Motor neuron (in vitro differentiated cells): ENCODE results near the gene APAF1. TPM values are rescaled to one million over a fixed set of nuclear protein-coding genes. Genes with fewer than 3 reads are reported as not detected.
"Not testable (repeated sequence)": the region's sequence is repeated elsewhere in the genome, so short reads cannot be mapped to it uniquely, and the experiment has no call there.

Experiments
- ATAC-seq, 8 experiments: fragments of 200-7000 bp; cut with Tn5 transposase; replicated peaks in 6 of 8; 2 replicates each; pipeline ENCODE4 v1.8.0; 2021; ENCODE audit warnings: mild to moderate bottlenecking in 8 of 8, moderate library complexity in 8 of 8
- H3K27ac ChIP-seq, 2 donors: fragments of 250-450 bp; sonication (Bioruptor Pico); 2 replicates each; pipeline ENCODE4 v1.9.0; 2021; ENCODE audit warnings: antibody characterized with exemption in 2 of 2, mild to moderate bottlenecking in 2 of 2, moderate library complexity in 1 of 2
- H3K4me1 ChIP-seq, 2 donors: fragments of 250-450 bp; sonication (Bioruptor Pico); replicated peaks in 1 of 2; 2 replicates each; pipeline ENCODE4 v1.6.1; 2021; ENCODE audit warnings: antibody characterized with exemption in 2 of 2, mild to moderate bottlenecking in 2 of 2, moderate library complexity in 1 of 2
- H3K4me3 ChIP-seq, 5 donors: fragments of 250-450 bp; sonication (Bioruptor Pico); 2 replicates each; pipeline ENCODE4 v1.9.0; 2021; ENCODE audit warnings: antibody characterized with exemption in 5 of 5, mild to moderate bottlenecking in 5 of 5, moderate library complexity in 4 of 5
- WGBS, 10 experiments: fragments of 450-650 bp; shearing (Covaris generic); methylation state at CpG; one replicate each; pipeline ENCODE4 v1.0.0; 2022; 5-methylcytosine and 5-hydroxymethylcytosine counted together
- in situ Hi-C, 9 experiments: fragments of 400-800 bp; cut with MboI; loops; one replicate each; pipeline ENCODE4 v1.15.0; 2021; ENCODE audit warnings: low sequenced_read_pairs in 9 of 9, low pct_unique_long_range_greater_than_20kb in 2 of 9; ENCODE audit not compliant: unreplicated experiment in 9 of 9
- total RNA-seq, 8 experiments: library from RNA; unstranded; fragments of 300-600 nt; gene quantifications; 2 replicates each; pipeline versions ENCODE4 v1.2.3 to v1.2.4, GENCODE V29; 2022

APAF1 gene
- total RNA-seq, 8 experiments from 2014 or later: 6.0 to 25.8 (median 22.9) TPM

- not testable (repeated sequence) for H3K4me3 ChIP-seq
Observed at GRCh38 chr12:98642801-98643200, 2.3 kb upstream of the APAF1 start.

GRCh38 chr12:98644433-98644711, 718 bp upstream of the APAF1 start:
- WGBS, 10 experiments: 0 to 20% methylated on average over 2 to 3 of the region's 20 CpGs; no CpG with 5 or more reads in 8 of the 10 experiments
- peaks cover 3 to 5% of the 10 kb centered on the region in 2 donors for H3K4me1 ChIP-seq
- ATAC-seq: peak; percentile 13 to 48 (median 29)
- peak overlapping the region; percentile 69 to 90 (median 75) for H3K4me3 ChIP-seq
- peak overlapping the region; percentile 73 to 86 for H3K27ac ChIP-seq
- in situ Hi-C loops: no loop called here

More at GRCh38 chr12:98642801-98643200, 2.3 kb upstream of the APAF1 start:
- ATAC-seq, in situ Hi-C loops, H3K27ac ChIP-seq, H3K4me1 ChIP-seq: not testable (repeated sequence)
- 0 to 100% (median 89%) methylated on average over 1 to 5 of the region's 5 CpGs; no CpG with 5 or more reads in 2 of the 10 experiments for WGBS, 10 experiments

GRCh38 chr12:98645572-98646067, 530 bp downstream of the APAF1 start:
- in situ Hi-C loops: no loop called here
- Histone ChIP-seq H3K4me3 (peak overlapping the region; percentile 69 to 90 (median 75)), H3K27ac (peak overlapping the region; percentile 61 to 86), H3K4me1 (peaks cover 3 to 5% of the 10 kb centered on the region in 2 donors)
- peak in 3 of 8 experiments; percentile 0 to 2 (median 1) for ATAC-seq
- 0 to 11% (median 4%) methylated on average over 1 to 8 of the region's 24 CpGs; no CpG with 5 or more reads in 2 of the 10 experiments for WGBS, 10 experiments

GRCh38 chr12:98646294-98647090, 1.4 kb downstream of the APAF1 start:
- peaks cover 3 to 5% of the 10 kb centered on the region in 2 donors for H3K4me1 ChIP-seq
- H3K27ac ChIP-seq: no peak overlapping the region
- peak overlapping the region; percentile 69 to 90 (median 75) for H3K4me3 ChIP-seq
- no peak for ATAC-seq
- in situ Hi-C loops: no loop called here
- WGBS, 10 experiments: 1 to 32% (median 10%) methylated on average over 3 to 8 of the region's 8 CpGs; no CpG with 5 or more reads in 1 of the 10 experiments

DNA sequence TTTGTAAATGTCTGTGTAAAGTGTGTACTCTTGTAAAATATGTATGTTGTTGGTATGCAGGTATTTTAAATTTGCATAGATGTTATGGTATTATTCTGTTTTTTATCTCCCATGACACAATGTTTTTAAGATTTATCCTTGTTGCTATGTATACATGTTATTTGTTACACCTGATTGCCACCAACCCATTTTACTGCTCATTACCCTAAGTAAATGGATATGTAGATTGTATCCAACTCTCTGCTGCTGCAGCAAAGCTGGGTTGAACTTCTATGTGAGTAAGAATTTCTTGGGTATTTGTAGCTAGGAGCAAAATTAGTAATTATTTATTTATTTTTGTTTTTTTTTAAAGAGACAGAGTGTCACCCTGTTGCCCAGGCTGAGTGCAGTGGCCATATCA, 6.2 kb downstream of the APAF1 start:
- Histone ChIP-seq H3K4me3 (no peak overlapping the region), H3K4me1 (peaks cover 3 to 5% of the 10 kb centered on the region in 2 donors), H3K27ac (no peak overlapping the region)
- in situ Hi-C loops: no loop called here
- ATAC-seq: peak in 3 of 8 experiments; percentile 80 to 91 (median 85)

DNA sequence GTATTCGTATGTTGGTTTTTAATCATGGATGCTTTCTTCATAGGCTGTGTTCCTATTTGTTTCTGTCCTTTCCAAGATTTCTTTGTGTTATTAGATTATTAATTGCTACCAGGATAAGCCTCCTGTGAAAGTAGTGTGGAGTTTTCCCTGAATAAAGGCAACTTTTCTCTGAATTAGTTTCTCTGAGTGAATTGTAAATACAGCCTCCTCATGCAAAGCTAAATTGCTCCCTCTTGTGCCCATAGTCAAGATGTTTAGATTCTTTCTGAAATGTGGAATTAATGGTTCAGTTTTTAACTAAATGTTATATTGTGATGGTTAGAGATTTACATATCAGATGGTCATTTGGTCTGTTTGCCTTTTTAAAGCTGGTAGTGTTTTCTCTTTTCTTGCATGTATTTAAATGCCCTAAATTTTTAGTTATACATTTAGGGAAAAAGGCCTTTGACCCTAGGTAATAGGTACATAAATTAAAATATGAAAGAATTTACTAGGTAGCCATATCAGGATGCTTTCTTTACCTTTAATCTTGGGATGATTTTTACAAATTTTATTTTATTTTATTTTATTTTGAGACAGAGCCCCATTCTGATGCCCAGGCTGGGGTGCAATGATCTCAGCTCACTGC, 8.9 kb downstream of the APAF1 start:
- in situ Hi-C loops: no loop called here
- Histone ChIP-seq H3K4me3 (no peak overlapping the region), H3K27ac (no peak overlapping the region), H3K4me1 (no peaks in the 10 kb centered on the region)
- 80 to 100% (median 95%) methylated on average over 1 of the region's 1 CpG; no CpG with 5 or more reads in 4 of the 10 experiments for WGBS, 10 experiments
- ATAC-seq: peak in 3 of 8 experiments; percentile 5 to 61 (median 36)

DNA sequence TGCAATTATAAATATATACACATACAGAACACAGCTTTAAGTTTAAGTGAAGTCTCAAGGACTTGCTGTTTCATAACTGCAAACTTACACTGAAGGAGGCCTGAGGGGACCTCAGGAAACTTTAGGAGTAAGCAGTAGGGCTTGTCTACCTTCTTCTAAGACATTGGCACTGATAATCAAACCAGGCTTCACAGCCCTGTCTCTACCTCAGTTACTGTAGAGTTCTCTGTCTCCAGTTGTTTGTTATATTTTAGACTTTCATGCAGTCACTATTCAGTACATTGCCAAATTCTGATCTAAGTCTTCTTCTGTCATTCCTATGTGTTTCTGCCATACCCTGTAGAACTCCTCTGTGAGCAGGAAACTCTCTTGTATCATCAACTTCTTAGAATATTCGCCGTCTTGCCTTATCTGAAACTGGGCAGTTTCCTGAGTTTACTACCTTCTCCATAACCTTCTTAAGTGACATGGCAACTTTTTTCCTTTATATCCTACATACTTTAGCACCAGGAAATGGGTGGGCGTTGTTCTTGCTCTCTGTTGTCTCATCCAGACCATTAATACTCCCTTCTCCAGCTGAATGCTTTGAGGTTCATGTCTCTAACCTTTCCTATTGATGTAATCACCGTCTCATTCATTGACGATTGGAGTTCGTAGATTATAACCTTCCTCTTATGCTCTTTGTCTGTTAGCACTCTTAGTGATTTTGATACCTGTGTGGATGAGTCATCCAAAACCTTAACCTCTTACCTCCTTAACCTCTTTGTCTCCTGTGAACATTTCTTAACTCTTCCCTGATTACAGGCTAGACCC, 11.4 kb downstream of the APAF1 start:
- in situ Hi-C loops: no loop called here
- peak in 1 of 8 experiments; percentile 54 for ATAC-seq
- H3K27ac ChIP-seq: no peak overlapping the region

GRCh38 chr12:98660521-98660920, 15.4 kb downstream of the APAF1 start:
- no peak for ATAC-seq
- no peaks in the 10 kb centered on the region for H3K4me1 ChIP-seq
- H3K4me3 ChIP-seq: no peak overlapping the region
- no peak overlapping the region for H3K27ac ChIP-seq
- in situ Hi-C loops: no loop called here

More for the DNA sequence above, 11.4 kb downstream of the APAF1 start:
- H3K4me3 ChIP-seq: no peak overlapping the region
- H3K4me1 ChIP-seq: no peaks in the 10 kb centered on the region
- 88 to 100% (median 96%) methylated on average over 2 to 6 of the region's 6 CpGs for WGBS, 10 experiments

DNA sequence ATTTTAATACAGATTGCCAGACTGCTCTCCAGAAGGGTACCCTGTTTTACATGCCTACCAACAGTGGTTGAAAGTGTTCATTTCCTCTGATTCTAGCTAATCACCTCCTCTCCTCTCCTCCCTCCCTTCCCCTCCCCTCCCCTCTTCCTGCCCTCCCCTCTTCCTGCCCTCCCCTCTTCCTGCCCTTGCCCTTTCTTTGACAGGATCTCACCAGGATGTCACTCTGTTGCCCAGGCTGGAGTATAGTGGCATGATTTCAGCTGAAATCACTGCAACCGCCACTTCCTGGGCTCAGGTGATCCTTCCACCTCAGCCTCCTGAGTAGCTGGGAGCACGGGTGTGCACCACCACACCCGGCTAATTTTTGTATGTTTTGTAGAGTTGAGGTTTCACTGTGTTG, 24.7 kb downstream of the APAF1 start:
- 100% methylated on average over 2 of the region's 3 CpGs; no CpG with 5 or more reads in 9 of the 10 experiments for WGBS, 10 experiments
- Histone ChIP-seq H3K27ac (no peak overlapping the region), H3K4me1 (no peaks in the 10 kb centered on the region), H3K4me3 (no peak overlapping the region)
- in situ Hi-C loops: no loop called here
- no peak for ATAC-seq

DNA sequence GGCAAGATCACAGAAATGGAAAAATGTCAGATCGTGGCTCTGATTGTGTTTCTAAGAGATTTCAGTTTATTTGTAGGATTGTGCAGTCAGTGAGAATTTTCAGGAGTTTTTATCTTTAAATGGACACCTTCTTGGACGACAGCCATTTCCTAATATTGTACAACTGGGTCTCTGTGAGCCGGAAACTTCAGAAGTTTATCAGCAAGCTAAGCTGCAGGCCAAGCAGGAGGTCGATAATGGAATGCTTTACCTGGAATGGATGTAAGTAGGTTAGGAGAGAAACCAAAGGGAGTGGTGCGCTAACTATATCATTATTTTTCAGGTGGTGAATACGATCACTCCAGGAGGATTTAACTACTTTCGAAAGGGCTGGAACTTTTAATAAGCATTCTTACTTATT, 26.4 kb downstream of the APAF1 start:
- 56 to 98% (median 94%) methylated on average over 1 to 7 of the region's 7 CpGs for WGBS, 10 experiments
- Histone ChIP-seq H3K4me3 (no peak overlapping the region), H3K4me1 (no peaks in the 10 kb centered on the region), H3K27ac (no peak overlapping the region)
- ATAC-seq: no peak
- in situ Hi-C loops: no loop called here

- in situ Hi-C loops: loop anchor here in 1 of 9 experiments (25.0 kb wide), 1 partner anchor 312 kb away; no protein-coding TSS in a partner anchor
Observed at GRCh38 chr12:98674841-98675240, 29.8 kb downstream of the APAF1 start.

DNA sequence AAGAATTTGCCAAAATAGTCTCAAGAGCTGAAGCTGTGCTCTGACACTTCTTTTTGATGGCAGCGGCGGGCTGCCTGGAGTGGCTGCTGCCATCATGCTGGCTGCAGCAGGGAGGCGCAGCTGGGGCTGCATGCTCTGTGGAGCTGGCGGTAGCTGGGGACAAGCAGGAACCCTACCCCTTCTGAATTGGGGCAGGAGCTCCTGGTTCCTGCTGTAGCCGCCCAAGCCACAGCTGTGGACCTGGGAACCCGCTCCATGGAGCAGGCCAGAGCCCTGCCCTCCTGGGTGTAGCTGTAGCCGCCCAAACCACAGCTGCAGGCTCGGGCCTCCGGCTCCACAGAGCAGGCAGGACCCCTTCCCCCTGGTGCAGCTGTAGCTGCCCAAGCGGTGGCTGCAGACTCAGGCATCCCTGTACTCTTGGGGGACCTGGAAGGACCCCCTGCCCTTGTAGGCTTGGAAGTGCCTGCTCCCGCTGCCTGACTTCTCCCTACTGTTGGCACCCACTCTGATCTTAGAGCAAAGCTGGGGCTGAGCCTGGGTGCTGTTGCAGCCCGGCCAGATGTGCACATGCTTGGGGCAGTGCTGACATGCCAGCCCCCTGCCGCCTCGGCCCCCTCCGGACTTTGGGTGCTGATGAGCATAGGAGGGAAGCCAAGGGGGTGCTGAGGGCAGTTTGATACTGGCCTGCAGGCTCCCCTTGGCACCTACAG, 33.3 kb downstream of the APAF1 start:
- 82 to 100% (median 91%) methylated on average over 3 to 7 of the region's 15 CpGs; no CpG with 5 or more reads in 6 of the 10 experiments for WGBS, 10 experiments
- H3K4me1 ChIP-seq: no peaks in the 10 kb centered on the region
- H3K4me3 ChIP-seq: no peak overlapping the region
- no peak overlapping the region for H3K27ac ChIP-seq
- in situ Hi-C loops: loop anchor here in 1 of 9 experiments (25.0 kb wide), 1 partner anchor 309 kb away; no protein-coding TSS in a partner anchor
- ATAC-seq: no peak

More at GRCh38 chr12:98674841-98675240, 29.8 kb downstream of the APAF1 start:
- H3K27ac ChIP-seq: no peak overlapping the region
- H3K4me1 ChIP-seq: no peaks in the 10 kb centered on the region
- no peak overlapping the region for H3K4me3 ChIP-seq
- ATAC-seq: no peak
